ENCODE results near the gene P2RY13.

DNA sequence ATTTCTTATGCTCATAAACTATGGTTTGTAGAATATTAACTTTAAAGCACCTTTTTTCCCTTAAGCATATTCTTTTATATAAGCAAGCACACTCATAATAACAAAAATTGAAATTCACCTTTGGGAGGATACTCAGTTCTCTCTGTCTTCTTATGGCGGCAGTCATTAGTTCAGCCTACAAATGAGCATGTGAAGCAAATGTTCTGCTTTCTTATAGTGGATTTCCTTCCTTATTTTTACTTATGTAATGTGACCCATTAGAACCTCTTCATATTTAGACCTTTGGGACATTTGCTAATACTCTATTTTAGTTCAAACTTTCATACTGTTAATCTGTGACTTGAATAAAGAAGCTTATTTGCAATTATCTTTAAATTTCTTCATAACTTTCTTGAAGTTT, at the start of gene P2RY13:
- TF ChIP-seq, protein P1, sequence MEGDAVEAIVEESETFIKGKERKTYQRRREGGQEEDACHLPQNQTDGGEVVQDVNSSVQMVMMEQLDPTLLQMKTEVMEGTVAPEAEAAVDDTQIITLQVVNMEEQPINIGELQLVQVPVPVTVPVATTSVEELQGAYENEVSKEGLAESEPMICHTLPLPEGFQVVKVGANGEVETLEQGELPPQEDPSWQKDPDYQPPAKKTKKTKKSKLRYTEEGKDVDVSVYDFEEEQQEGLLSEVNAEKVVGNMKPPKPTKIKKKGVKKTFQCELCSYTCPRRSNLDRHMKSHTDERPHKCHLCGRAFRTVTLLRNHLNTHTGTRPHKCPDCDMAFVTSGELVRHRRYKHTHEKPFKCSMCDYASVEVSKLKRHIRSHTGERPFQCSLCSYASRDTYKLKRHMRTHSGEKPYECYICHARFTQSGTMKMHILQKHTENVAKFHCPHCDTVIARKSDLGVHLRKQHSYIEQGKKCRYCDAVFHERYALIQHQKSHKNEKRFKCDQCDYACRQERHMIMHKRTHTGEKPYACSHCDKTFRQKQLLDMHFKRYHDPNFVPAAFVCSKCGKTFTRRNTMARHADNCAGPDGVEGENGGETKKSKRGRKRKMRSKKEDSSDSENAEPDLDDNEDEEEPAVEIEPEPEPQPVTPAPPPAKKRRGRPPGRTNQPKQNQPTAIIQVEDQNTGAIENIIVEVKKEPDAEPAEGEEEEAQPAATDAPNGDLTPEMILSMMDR (IDR thresholded peaks at IDR 0.05) = no peak
- no peak for TF ChIP-seq POLR2A (IDR thresholded peaks at IDR 0.05)

Data from heart left ventricle (tissue), 13 donors.